ENCODE results near the gene PPM1E. TPM values are rescaled to one million over a fixed set of nuclear protein-coding genes. Genes with fewer than 3 reads are reported as not detected.
"Not testable (repeated sequence)": the region's sequence is repeated elsewhere in the genome, so short reads cannot be mapped to it uniquely, and the experiment has no call there.

Gene PPM1E
- polyA plus RNA-seq, 3 donors, result 0.03 to 0.33 (median 0.11) TPM

- 41 to 47% (median 41%) methylated on average over 1 of the region's 1 CpG for WGBS, 3 donors
- H3K27ac ChIP-seq (ENCODE audit: low read depth, low read length), result no peak overlapping the region
These were observed 7.6 kb downstream of the PPM1E start for GRCh38 chr17:58763263-58763662.

- WGBS, 3 donors, result 76 to 86% (median 84%) methylated on average over 5 of the region's 5 CpGs
- no peak overlapping the region for H3K27ac ChIP-seq (ENCODE audit: low read depth, low read length)
These were observed 8.7 kb downstream of the PPM1E start for GRCh38 chr17:58764373-58764772.

GRCh38 chr17:58778482-58778881 is 22.8 kb downstream of the PPM1E start:
- H3K27ac ChIP-seq (ENCODE audit: low read depth, low read length), result not testable (repeated sequence)
- 61 to 77% (median 73%) methylated on average over 5 of the region's 5 CpGs for WGBS, 3 donors

GRCh38 chr17:58779446-58779845 is 23.8 kb downstream of the PPM1E start:
- H3K27ac ChIP-seq (ENCODE audit: low read depth, low read length), result no peak overlapping the region
- WGBS, 3 donors, result 39 to 61% (median 60%) methylated on average over 1 of the region's 1 CpG

GRCh38 chr17:58783380-58783779 is 27.7 kb downstream of the PPM1E start:
- no peak overlapping the region for H3K27ac ChIP-seq (ENCODE audit: low read depth, low read length)
- 65 to 75% (median 67%) methylated on average over 4 of the region's 4 CpGs for WGBS, 3 donors

GRCh38 chr17:58785097-58785496 is 29.4 kb downstream of the PPM1E start:
- 38 to 64% (median 38%) methylated on average over 1 of the region's 1 CpG for WGBS, 3 donors
- H3K27ac ChIP-seq (ENCODE audit: low read depth, low read length), result no peak overlapping the region

- H3K27ac ChIP-seq (ENCODE audit: low read depth, low read length), result no peak overlapping the region
- 41 to 57% (median 54%) methylated on average over 3 of the region's 3 CpGs for WGBS, 3 donors
These were observed 31.1 kb downstream of the PPM1E start for GRCh38 chr17:58786586-58787295.

GRCh38 chr17:58788199-58788598 is 32.5 kb downstream of the PPM1E start:
- 76 to 89% (median 88%) methylated on average over 7 of the region's 7 CpGs for WGBS, 3 donors
- H3K27ac ChIP-seq (ENCODE audit: low read depth, low read length), result no peak overlapping the region

- 83 to 87% (median 85%) methylated on average over 3 of the region's 3 CpGs for WGBS, 3 donors
- H3K27ac ChIP-seq (ENCODE audit: low read depth, low read length), result no peak overlapping the region
These were observed 33.5 kb downstream of the PPM1E start for GRCh38 chr17:58789160-58789559.

GRCh38 chr17:58789831-58790230 is 34.2 kb downstream of the PPM1E start:
- 84 to 88% (median 87%) methylated on average over 1 of the region's 1 CpG for WGBS, 3 donors
- H3K27ac ChIP-seq (ENCODE audit: low read depth, low read length), result no peak overlapping the region

- 81 to 92% (median 88%) methylated on average over 2 of the region's 2 CpGs for WGBS, 3 donors
- not testable (repeated sequence) for H3K27ac ChIP-seq (ENCODE audit: low read depth, low read length)
These were observed 38.9 kb downstream of the PPM1E start for GRCh38 chr17:58794508-58794907.

- WGBS, 3 donors, result 69 to 84% (median 75%) methylated on average over 1 of the region's 1 CpG
- H3K27ac ChIP-seq (ENCODE audit: low read depth, low read length), result no peak overlapping the region
These were observed 46.5 kb downstream of the PPM1E start for GRCh38 chr17:58802188-58802587.

GRCh38 chr17:58806046-58806445 is 50.4 kb downstream of the PPM1E start:
- H3K27ac ChIP-seq (ENCODE audit: low read depth, low read length), result no peak overlapping the region
- 57 to 93% (median 87%) methylated on average over 5 of the region's 5 CpGs for WGBS, 3 donors

GRCh38 chr17:58808609-58809563 is 53.2 kb downstream of the PPM1E start:
- H3K27ac ChIP-seq (ENCODE audit: low read depth, low read length), result no peak overlapping the region
- WGBS, 3 donors, result 83 to 84% (median 83%) methylated on average over 5 of the region's 5 CpGs

GRCh38 chr17:58809564-58809936 is 53.9 kb downstream of the PPM1E start:
- 64 to 93% (median 91%) methylated on average over 1 of the region's 1 CpG for WGBS, 3 donors

GRCh38 chr17:58811290-58811689 is 55.6 kb downstream of the PPM1E start:
- whole genome bisulfite sequencing, 3 donors, result 76 to 88% (median 85%) methylated on average over 3 of the region's 3 CpGs
- H3K27ac ChIP-seq (ENCODE audit: low read depth, low read length), result no peak overlapping the region

More at GRCh38 chr17:58809564-58809936, 53.9 kb downstream of the PPM1E start:
- H3K27ac ChIP-seq (ENCODE audit: low read depth, low read length), result no peak overlapping the region

- H3K27ac ChIP-seq (ENCODE audit: low read depth, low read length), result no peak overlapping the region
These were observed 58.1 kb downstream of the PPM1E start for GRCh38 chr17:58813712-58814111.

- no peak overlapping the region for H3K27ac ChIP-seq (ENCODE audit: low read depth, low read length)
- WGBS, 3 donors, result 73 to 84% (median 74%) methylated on average over 4 of the region's 4 CpGs
These were observed 63.0 kb downstream of the PPM1E start for GRCh38 chr17:58818654-58819053.
